Measurements from ENCODE around the gene GRB2.

DNA sequence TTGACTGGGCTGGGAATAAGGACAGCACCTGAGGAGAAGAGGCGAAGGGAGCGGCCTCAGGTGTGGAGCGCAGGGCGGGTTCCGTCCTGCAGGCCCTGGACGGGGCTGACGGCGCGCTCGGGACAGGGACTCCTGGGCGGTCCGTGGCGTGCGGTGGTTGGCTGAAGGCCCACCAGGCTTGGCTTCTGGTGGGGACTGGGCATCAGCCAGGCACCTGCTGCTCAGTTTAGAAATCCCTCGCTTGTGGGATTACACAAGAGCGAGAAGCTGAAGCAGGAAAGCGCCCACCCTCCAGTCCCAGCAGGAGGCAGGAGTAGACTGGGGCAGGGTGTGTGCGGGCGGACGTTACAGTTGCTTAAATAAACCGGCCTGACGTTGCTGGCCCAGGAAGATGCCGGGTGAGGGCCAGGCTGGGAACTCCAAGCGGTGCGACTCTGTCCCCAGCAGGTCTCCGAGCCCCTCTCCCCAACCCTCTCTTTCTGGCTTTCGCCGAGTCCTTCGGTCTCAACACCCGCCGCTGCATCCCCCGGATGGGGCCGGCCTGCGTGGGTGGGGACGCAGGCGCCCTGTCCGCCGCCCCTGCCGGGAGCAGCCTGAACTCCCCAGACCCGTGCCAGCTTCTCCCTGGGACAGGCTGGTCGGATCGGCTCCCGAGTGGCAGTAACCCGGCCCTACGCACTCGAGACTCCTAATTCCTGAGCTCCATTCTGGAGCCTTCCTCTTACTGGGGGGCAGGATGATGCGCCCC lies 135.1 kb downstream of the GRB2 start:
- TF ChIP-seq POLR2AphosphoS5 (IDR thresholded peaks at IDR 0.05; ENCODE audit: low read depth) = peak; percentile 67
- no peak for TF ChIP-seq GABPA (IDR thresholded peaks at IDR 0.05; ENCODE audit: low read depth)
- TF ChIP-seq, protein P1, sequence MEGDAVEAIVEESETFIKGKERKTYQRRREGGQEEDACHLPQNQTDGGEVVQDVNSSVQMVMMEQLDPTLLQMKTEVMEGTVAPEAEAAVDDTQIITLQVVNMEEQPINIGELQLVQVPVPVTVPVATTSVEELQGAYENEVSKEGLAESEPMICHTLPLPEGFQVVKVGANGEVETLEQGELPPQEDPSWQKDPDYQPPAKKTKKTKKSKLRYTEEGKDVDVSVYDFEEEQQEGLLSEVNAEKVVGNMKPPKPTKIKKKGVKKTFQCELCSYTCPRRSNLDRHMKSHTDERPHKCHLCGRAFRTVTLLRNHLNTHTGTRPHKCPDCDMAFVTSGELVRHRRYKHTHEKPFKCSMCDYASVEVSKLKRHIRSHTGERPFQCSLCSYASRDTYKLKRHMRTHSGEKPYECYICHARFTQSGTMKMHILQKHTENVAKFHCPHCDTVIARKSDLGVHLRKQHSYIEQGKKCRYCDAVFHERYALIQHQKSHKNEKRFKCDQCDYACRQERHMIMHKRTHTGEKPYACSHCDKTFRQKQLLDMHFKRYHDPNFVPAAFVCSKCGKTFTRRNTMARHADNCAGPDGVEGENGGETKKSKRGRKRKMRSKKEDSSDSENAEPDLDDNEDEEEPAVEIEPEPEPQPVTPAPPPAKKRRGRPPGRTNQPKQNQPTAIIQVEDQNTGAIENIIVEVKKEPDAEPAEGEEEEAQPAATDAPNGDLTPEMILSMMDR (IDR thresholded peaks at IDR 0.05; ENCODE audit: insufficient read depth, low read length) = peak; percentile 0
